B cell (primary cell): ENCODE measurements around the gene JAG1. TPM values are rescaled to one million over a fixed set of nuclear protein-coding genes. Genes with fewer than 3 reads are reported as not detected.

Experiments
- ATAC-seq: fragments of 200-7000 bp; cut with Tn5 transposase; one replicate; pipeline ENCODE4 v1.10.0; 2021; ENCODE audit warnings: low read depth, mild to moderate bottlenecking, moderate number of reproducible peaks, moderate library complexity
- CTCF ChIA-PET: fragments of 350-600 bp; sonication (Branson Sonifier 250); formaldehyde crosslinking; loops from one replicate; lab custom pipeline; 2021; ENCODE audit warnings: antibody characterized with exemption, inconsistent platforms; lab: Charles Lee
- POLR2A ChIA-PET: fragments of 350-600 bp; sonication (Branson Sonifier 250); formaldehyde crosslinking; loops from one replicate; lab custom pipeline; 2021; ENCODE audit warnings: antibody characterized with exemption; lab: Charles Lee
- DNase-seq: peaks from one replicate; pipeline ENCODE4 v3.0.0; 2013
- H2AFZ ChIP-seq: 2 replicates; pipeline ENCODE4 v1.6.1; 2012; ENCODE audit warnings: mild to moderate bottlenecking, low read depth, low read length; ENCODE audit not compliant: insufficient read depth, poor library complexity, severe bottlenecking
- H3K27ac ChIP-seq, 2 donors: 1 replicate in 1 of 2; 2 replicates in 1 of 2; pipeline ENCODE4 v1.5.1; 2012 to 2013; ENCODE audit warnings: low read length in 2 of 2, mild to moderate bottlenecking in 2 of 2, moderate library complexity in 1 of 2
- H3K27me3 ChIP-seq, 4 experiments: fragments of 200-600 bp in 1 of 4; sonication (generic) in 1 of 4; replicated peaks in 1 of 4; 1 replicate in 2 of 4; 2 replicates in 2 of 4; pipeline versions ENCODE4 v1.6.1 to v1.7.0; 2013 to 2016; ENCODE audit warnings: low read length in 3 of 4, mild to moderate bottlenecking in 2 of 4, mixed read lengths in 1 of 4, moderate library complexity in 1 of 4; ENCODE audit not compliant: insufficient read depth in 4 of 4, control insufficient read depth in 3 of 4; ENCODE audit errors: control extremely low read depth in 1 of 4
- H3K36me3 ChIP-seq, 2 experiments: replicated peaks in 1 of 2; 1 replicate in 1 of 2; 2 replicates in 1 of 2; pipeline versions ENCODE4 v1.6.1 to v1.7.1; 2013; ENCODE audit warnings: low read length in 1 of 2; ENCODE audit not compliant: insufficient read depth in 2 of 2, control insufficient read depth in 1 of 2; ENCODE audit errors: control extremely low read depth in 1 of 2, extremely low read depth in 1 of 2
- H3K4me1 ChIP-seq, 2 donors: fragments of 200-600 bp in 1 of 2; sonication (generic) in 1 of 2; 1 replicate in 1 of 2; 2 replicates in 1 of 2; pipeline versions ENCODE4 v1.5.1 to v1.6.1; 2013 to 2017; ENCODE audit warnings: low read length in 2 of 2; ENCODE audit not compliant: control insufficient read depth in 2 of 2, insufficient read depth in 2 of 2
- H3K4me2 ChIP-seq: replicated peaks from 2 replicates; pipeline ENCODE3; 2012; ENCODE audit warnings: mild to moderate bottlenecking, low read depth, low read length; ENCODE audit not compliant: poor library complexity, severe bottlenecking
- H3K4me3 ChIP-seq, 5 experiments: fragments of 200-600 bp in 1 of 5; sonication (generic) in 1 of 5; 1 replicate in 3 of 5; 2 replicates in 2 of 5; pipeline versions ENCODE4 v1.5.1 to v1.7.0; 2011 to 2016; ENCODE audit warnings: low read length in 4 of 5, mild to moderate bottlenecking in 4 of 5, low read depth in 2 of 5, control low read depth in 1 of 5, moderate library complexity in 1 of 5; ENCODE audit not compliant: insufficient read depth in 1 of 5; ENCODE audit errors: control extremely low read depth in 1 of 5, extremely low read depth in 1 of 5
- H3K79me2 ChIP-seq: fragments of 200-600 bp; sonication (generic); one replicate; pipeline ENCODE4 v1.6.0; 2016; ENCODE audit warnings: low read length; ENCODE audit not compliant: control insufficient read depth, insufficient read depth
- H3K9ac ChIP-seq: fragments of 200-600 bp; sonication (generic); 2 replicates; pipeline ENCODE4 v1.6.1; 2017; ENCODE audit warnings: mild to moderate bottlenecking, low read length, moderate library complexity
- H3K9me3 ChIP-seq, 3 donors: one replicate each; pipeline versions ENCODE4 v1.6.1 to v1.7.1; 2013; ENCODE audit warnings: low read length in 2 of 3; ENCODE audit not compliant: control insufficient read depth in 2 of 3, insufficient read depth in 1 of 3; ENCODE audit errors: control extremely low read depth in 1 of 3
- H4K20me1 ChIP-seq: 2 replicates; pipeline ENCODE4 v1.6.0; 2012; ENCODE audit warnings: mild to moderate bottlenecking, low read length; ENCODE audit not compliant: insufficient read depth, control insufficient read depth, poor library complexity, severe bottlenecking
- H3K27ac Mint-ChIP-seq: one replicate; pipeline ENCODE4 v1.8.0; 2021; ENCODE audit warnings: mixed read lengths
- H3K27me3 Mint-ChIP-seq: one replicate; pipeline ENCODE4 v1.8.0; 2021; ENCODE audit warnings: mixed read lengths
- H3K4me1 Mint-ChIP-seq: one replicate; pipeline ENCODE4 v1.8.0; 2021; ENCODE audit warnings: mixed read lengths
- H3K4me3 Mint-ChIP-seq: one replicate; pipeline ENCODE4 v1.8.0; 2021; ENCODE audit warnings: mixed read lengths
- H3K9me3 Mint-ChIP-seq: one replicate; pipeline ENCODE4 v1.8.0; 2022; ENCODE audit warnings: mixed read lengths; ENCODE audit not compliant: insufficient read depth
- CTCF ChIP-seq: fragments of 200-600 bp; IDR thresholded peaks from one replicate; pipeline ENCODE4 v1.8.0; 2022; ENCODE audit warnings: antibody characterized with exemption, mild to moderate bottlenecking
- EZH2 ChIP-seq: IDR thresholded peaks from 2 replicates; pipeline ENCODE4 v1.6.1; 2012; ENCODE audit warnings: borderline replicate concordance, low read depth, mild to moderate bottlenecking, moderate library complexity, low read length; ENCODE audit not compliant: insufficient read depth, poor library complexity, severe bottlenecking
- WGBS: methylation state at CpG from one replicate; pipeline ENCODE4 v1.1.5; 2013; ENCODE audit warnings: missing lambda C conversion rate; ENCODE audit not compliant: insufficient coverage; 5-methylcytosine and 5-hydroxymethylcytosine counted together
- intact Hi-C: fragments of 100-400 bp; cut with micrococcal nuclease; formaldehyde crosslinking; loops from one replicate; pipeline ENCODE4 v1.10.0; 2022
- polyA plus RNA-seq: library from polyadenylated mRNA; depleted of rRNA; stranded (reverse); fragments of >200 nt; gene quantifications from 2 replicates; pipeline ENCODE4 v1.2.3, GENCODE V29; 2012
- total RNA-seq, 2 donors: library from RNA; stranded (reverse); fragments of 120-200 nt in 1 of 2; gene quantifications; 1 replicate in 1 of 2; 2 replicates in 1 of 2; pipeline versions ENCODE4 v1.2.3 to v1.2.4, GENCODE V29; 2013 to 2022

JAG1 gene
- total and polyA plus RNA-seq, 2 donors (not counting 1 experiment from before 2014, with no cell fraction given), result not detected

DNA sequence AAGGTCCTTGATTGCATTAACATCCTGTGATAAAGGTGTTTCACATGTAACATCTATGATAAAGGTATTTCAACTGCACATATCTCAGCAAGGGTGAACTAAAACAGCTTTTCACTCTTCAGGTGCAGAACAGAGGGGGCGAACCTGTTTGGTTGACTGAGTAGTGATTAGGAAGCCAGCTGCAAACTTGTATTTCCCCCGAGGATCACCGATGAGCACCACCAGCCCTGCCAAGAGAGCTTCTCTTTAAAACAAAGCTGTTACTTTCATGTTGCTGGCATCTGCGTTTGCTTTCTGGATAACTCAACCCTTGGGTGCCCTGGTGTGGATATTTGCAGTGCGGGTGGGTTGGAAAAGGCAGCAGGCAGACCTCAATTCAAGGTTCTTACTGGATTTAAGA is 39.6 kb downstream of the JAG1 start:
- 10% methylated on average over 3 of the region's 5 CpGs for WGBS

GRCh38 chr20:10633718-10634117 is 40.1 kb downstream of the JAG1 start:
- peak overlapping the region in 1 of 5 experiments; percentile 31 for H3K4me3 ChIP-seq
- H3K4me3 Mint-ChIP-seq, result peak overlapping the region; percentile 33
- no peaks in the 10 kb centered on the region for H3K79me2 ChIP-seq
- H3K9ac ChIP-seq, result no peak overlapping the region
- no peak overlapping the region for H2AFZ ChIP-seq
- CTCF ChIA-PET, result no interaction called here
- H3K36me3 ChIP-seq, result no peaks in the 10 kb centered on the region
- POLR2A ChIA-PET, result no interaction called here
- H3K4me1 ChIP-seq, result peaks cover 16 to 19% of the 10 kb centered on the region in 2 donors
- no peaks in the 10 kb centered on the region for H3K9me3 ChIP-seq
- intact Hi-C loops, result no loop called here
- H4K20me1 ChIP-seq, result no peaks in the 10 kb centered on the region
- peaks cover 23% of the 10 kb centered on the region for H3K4me1 Mint-ChIP-seq
- peak; percentile 6 for DNase-seq
- H3K27ac ChIP-seq, result no peak overlapping the region
- peak overlapping the region; percentile 9 for H3K4me2 ChIP-seq
- H3K9me3 Mint-ChIP-seq, result no peaks in the 10 kb centered on the region
- no peak overlapping the region for H3K27ac Mint-ChIP-seq
- 33% methylated on average over 5 of the region's 5 CpGs for WGBS
- no peaks in the 10 kb centered on the region for H3K27me3 ChIP-seq
- no peaks in the 10 kb centered on the region for H3K27me3 Mint-ChIP-seq
- peak; percentile 47 for ATAC-seq
- TF ChIP-seq CTCF (no peak), EZH2 (no peak)

More for the DNA sequence above, 39.6 kb downstream of the JAG1 start:
- POLR2A ChIA-PET, result no interaction called here
- no peaks in the 10 kb centered on the region for H3K36me3 ChIP-seq
- intact Hi-C loops, result no loop called here
- peak overlapping the region in 1 of 5 experiments; percentile 31 for H3K4me3 ChIP-seq
- H4K20me1 ChIP-seq, result no peaks in the 10 kb centered on the region
- H3K27me3 ChIP-seq, result no peaks in the 10 kb centered on the region
- H3K4me1 ChIP-seq, result peaks cover 16 to 19% of the 10 kb centered on the region in 2 donors
- no peaks in the 10 kb centered on the region for H3K9me3 ChIP-seq
- no peaks in the 10 kb centered on the region for H3K9me3 Mint-ChIP-seq
- TF ChIP-seq EZH2 (no peak), CTCF (no peak)
- DNase-seq, result peak; percentile 19
- no peak overlapping the region for H3K27ac Mint-ChIP-seq
- H3K79me2 ChIP-seq, result no peaks in the 10 kb centered on the region
- no peaks in the 10 kb centered on the region for H3K27me3 Mint-ChIP-seq
- peaks cover 23% of the 10 kb centered on the region for H3K4me1 Mint-ChIP-seq
- peak overlapping the region; percentile 9 for H3K4me2 ChIP-seq
- peak; percentile 58 for ATAC-seq
- CTCF ChIA-PET, result no interaction called here
- no peak overlapping the region for H3K9ac ChIP-seq
- no peak overlapping the region for H3K27ac ChIP-seq
- no peak overlapping the region for H2AFZ ChIP-seq
- H3K4me3 Mint-ChIP-seq, result peak overlapping the region; percentile 33
